Measurements from ENCODE around the gene GPC4. TPM values are rescaled to one million over a fixed set of nuclear protein-coding genes. Genes with fewer than 3 reads are reported as not detected.

The GPC4 gene
- total RNA-seq, 4 donors from 2014 or later = 8.5 to 17.4 (median 12.3) TPM

GRCh38 chrX:133410550-133410949, 4.7 kb downstream of the GPC4 start:
- H3K27ac ChIP-seq = no peak overlapping the region
- no peak overlapping the region for H3K4me3 ChIP-seq (replicated peaks in 1 of 3)

DNA sequence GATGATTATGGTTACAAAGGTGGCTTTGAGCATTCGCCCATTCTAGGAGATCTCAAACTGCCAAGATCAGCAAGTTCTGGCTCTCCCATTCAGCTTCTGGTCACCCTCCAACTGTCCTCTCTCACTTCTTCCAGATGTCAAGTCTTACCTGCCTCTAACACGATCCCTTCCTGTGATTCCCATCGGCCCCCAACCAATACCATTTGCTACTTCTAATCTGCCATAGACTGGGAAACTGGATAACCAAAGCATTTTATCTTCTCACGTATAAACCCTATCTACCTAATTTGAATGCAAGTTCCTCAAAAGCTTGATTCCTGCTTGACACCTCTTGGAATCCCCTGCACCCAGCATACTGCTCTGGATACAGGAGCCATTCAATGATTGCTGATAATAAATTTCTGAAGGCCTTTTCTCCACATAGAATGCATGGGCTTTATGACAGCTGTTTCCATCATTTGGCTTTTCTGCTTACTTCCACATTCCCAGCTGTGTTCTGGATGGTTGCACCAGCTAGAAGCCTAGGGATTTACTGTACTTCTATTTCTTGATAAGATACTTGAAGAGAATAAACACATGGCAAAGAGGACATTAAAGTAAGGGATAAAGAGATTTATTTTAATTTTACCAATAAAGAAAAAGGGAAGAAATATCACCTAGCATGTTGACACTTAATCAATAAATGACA, 9.6 kb downstream of the GPC4 start:
- no peaks in the 10 kb centered on the region for H3K9me3 ChIP-seq
- no peaks in the 10 kb centered on the region for H3K36me3 ChIP-seq
- H3K27ac ChIP-seq = no peak overlapping the region
- H3K4me3 ChIP-seq (replicated peaks in 1 of 3) = no peak overlapping the region
- DNase-seq = no peak
- no peak for TF ChIP-seq POLR2A (IDR thresholded peaks at IDR 0.05)
- TF ChIP-seq CTCF (IDR thresholded peaks at IDR 0.05) = no peak
- peaks cover 0 to 13% of the 10 kb centered on the region in 2 donors for H3K4me1 ChIP-seq
- no peaks in the 10 kb centered on the region for H3K27me3 ChIP-seq
- WGBS, 2 donors = 96 to 97% methylated on average over 4 of the region's 4 CpGs
- intact Hi-C loops (cut with DNase I) = no loop called here

More at GRCh38 chrX:133410550-133410949, 4.7 kb downstream of the GPC4 start:
- intact Hi-C loops (cut with DNase I) = no loop called here
- TF ChIP-seq CTCF (IDR thresholded peaks at IDR 0.05) = no peak
- TF ChIP-seq POLR2A (IDR thresholded peaks at IDR 0.05) = no peak
- Histone ChIP-seq H3K36me3 (no peaks in the 10 kb centered on the region), H3K4me1 (peaks cover 9 to 12% of the 10 kb centered on the region in 2 donors), H3K9me3 (no peaks in the 10 kb centered on the region), H3K27me3 (no peaks in the 10 kb centered on the region)
- 60 to 80% methylated on average over 3 of the region's 3 CpGs for WGBS, 2 donors
- no peak for DNase-seq

- no peak for TF ChIP-seq POLR2A (IDR thresholded peaks at IDR 0.05)
- no peak for TF ChIP-seq CTCF (IDR thresholded peaks at IDR 0.05)
- H3K4me3 ChIP-seq (replicated peaks in 1 of 3) = no peak overlapping the region
- no peak overlapping the region for H3K27ac ChIP-seq
- H3K36me3 ChIP-seq = no peaks in the 10 kb centered on the region
- H3K4me1 ChIP-seq = peaks cover 0 to 9% of the 10 kb centered on the region in 2 donors
- H3K9me3 ChIP-seq = no peaks in the 10 kb centered on the region
- 96 to 98% methylated on average over 4 of the region's 4 CpGs for WGBS, 2 donors
- no peak for DNase-seq
- no peaks in the 10 kb centered on the region for H3K27me3 ChIP-seq
- intact Hi-C loops (cut with DNase I) = no loop called here
Observed at GRCh38 chrX:133403984-133404383, 11.3 kb downstream of the GPC4 start.

- H3K9me3 ChIP-seq = no peaks in the 10 kb centered on the region
- H3K27ac ChIP-seq = no peak overlapping the region
- no peak for DNase-seq
- no peaks in the 10 kb centered on the region for H3K36me3 ChIP-seq
- no peak for TF ChIP-seq POLR2A (IDR thresholded peaks at IDR 0.05)
- no peak for TF ChIP-seq CTCF (IDR thresholded peaks at IDR 0.05)
- intact Hi-C loops (cut with DNase I) = no loop called here
- no peak overlapping the region for H3K4me3 ChIP-seq (replicated peaks in 1 of 3)
- WGBS, 2 donors = 87 to 92% methylated on average over 10 of the region's 10 CpGs
- peaks cover 0 to 9% of the 10 kb centered on the region in 2 donors for H3K4me1 ChIP-seq
- H3K27me3 ChIP-seq = no peaks in the 10 kb centered on the region
Observed at GRCh38 chrX:133402830-133403625, 12.3 kb downstream of the GPC4 start.

DNA sequence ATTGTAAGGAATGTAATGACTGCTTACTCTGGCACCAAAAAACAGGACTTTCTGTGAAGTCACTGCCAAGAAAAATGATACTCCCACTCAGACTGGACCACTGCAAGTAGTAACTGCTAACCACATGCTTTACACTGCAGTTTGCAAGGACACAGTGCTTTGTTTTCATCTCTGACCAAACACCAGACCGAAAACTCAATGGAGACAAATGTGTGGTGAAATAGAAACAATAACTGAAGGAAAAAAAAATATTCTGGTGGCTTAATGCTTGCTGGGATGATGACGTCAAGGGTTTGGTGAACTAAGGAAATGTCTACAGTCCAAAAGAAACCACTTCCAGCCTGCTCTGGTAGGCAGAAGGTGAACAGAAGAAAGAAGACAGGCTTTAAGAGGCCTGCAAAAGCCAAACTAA, 13.2 kb downstream of the GPC4 start:
- Histone ChIP-seq H3K27ac (no peak overlapping the region), H3K36me3 (no peaks in the 10 kb centered on the region), H3K27me3 (no peaks in the 10 kb centered on the region), H3K9me3 (no peaks in the 10 kb centered on the region), H3K4me3 (replicated peaks in 1 of 3) (no peak overlapping the region), H3K4me1 (peaks cover 0 to 9% of the 10 kb centered on the region in 2 donors)
- no peak for DNase-seq
- TF ChIP-seq POLR2A (IDR thresholded peaks at IDR 0.05) (no peak), CTCF (IDR thresholded peaks at IDR 0.05) (no peak)
- WGBS, 2 donors = 29 to 47% methylated on average over 2 of the region's 2 CpGs
- intact Hi-C loops (cut with DNase I) = no loop called here

Measured in thyroid gland (tissue), 4 donors.